Keratinocyte (primary cell): ENCODE results near the gene OVOL2. TPM values are rescaled to one million over a fixed set of nuclear protein-coding genes. Genes with fewer than 3 reads are reported as not detected.

Experiments
- DNase-seq: peaks from one replicate; pipeline ENCODE4 v3.0.0-alpha.2; 2011; ENCODE audit warnings: low read depth, missing footprints, low spot score
- FAIRE-seq: peaks from 2 replicates; lab custom pipeline; 2011; peaks lifted over from hg19 to GRCh38; lab: Jason Lieb, UNC
- H2AFZ ChIP-seq: 2 replicates; pipeline ENCODE4 v1.6.0; 2012; ENCODE audit warnings: low read length, control low read depth, inconsistent platforms; ENCODE audit not compliant: control insufficient read depth
- H3K27ac ChIP-seq: 2 replicates; pipeline ENCODE4 v1.5.1; 2011; ENCODE audit warnings: low read length; ENCODE audit not compliant: control insufficient read depth, insufficient read depth
- H3K27me3 ChIP-seq: 3 replicates; pipeline ENCODE4 v1.6.0; 2011; ENCODE audit warnings: low read length; ENCODE audit not compliant: control insufficient read depth, insufficient read depth; ENCODE audit errors: extremely low read depth
- H3K36me3 ChIP-seq, 2 experiments: 2 replicates in 1 of 2; 3 replicates in 1 of 2; pipeline ENCODE4 v1.5.1; 2011; ENCODE audit warnings: low read length in 2 of 2, mild to moderate bottlenecking in 1 of 2; ENCODE audit not compliant: control insufficient read depth in 2 of 2, insufficient read depth in 2 of 2; ENCODE audit errors: extremely low read depth in 1 of 2
- H3K4me1 ChIP-seq: 3 replicates; pipeline ENCODE4 v1.5.1; 2011; ENCODE audit warnings: low read length; ENCODE audit not compliant: control insufficient read depth, insufficient read depth; ENCODE audit errors: extremely low read depth
- H3K4me2 ChIP-seq: 3 replicates; pipeline ENCODE4 v1.6.0; 2011; ENCODE audit warnings: low read depth, low read length; ENCODE audit not compliant: control insufficient read depth, insufficient read depth; ENCODE audit errors: extremely low read depth
- H3K4me3 ChIP-seq, 3 experiments: fragments of 200-600 bp in 1 of 3; sonication (generic) in 1 of 3; 2 replicates in 2 of 3; 3 replicates in 1 of 3; pipeline ENCODE4 v1.5.1; 2011 to 2016; ENCODE audit warnings: low read length in 3 of 3, mild to moderate bottlenecking in 3 of 3, control low read depth in 2 of 3, inconsistent platforms in 1 of 3, low read depth in 1 of 3, mixed read lengths in 1 of 3, mixed run types in 1 of 3, moderate library complexity in 1 of 3; ENCODE audit not compliant: control insufficient read depth in 2 of 3, insufficient read depth in 2 of 3; ENCODE audit errors: extremely low read depth in 1 of 3
- H3K79me2 ChIP-seq: 2 replicates; pipeline ENCODE4 v1.6.0; 2012; ENCODE audit warnings: low read length; ENCODE audit not compliant: control insufficient read depth, insufficient read depth
- H3K9ac ChIP-seq: 3 replicates; pipeline ENCODE4 v1.6.0; 2011; ENCODE audit warnings: low read length; ENCODE audit not compliant: control insufficient read depth, insufficient read depth; ENCODE audit errors: extremely low read depth
- H3K9me1 ChIP-seq: 3 replicates; pipeline ENCODE4 v1.6.0; 2011; ENCODE audit warnings: low read length; ENCODE audit not compliant: control insufficient read depth, insufficient read depth; ENCODE audit errors: extremely low read depth
- H3K9me3 ChIP-seq: 2 replicates; pipeline ENCODE4 v1.5.1; 2012; ENCODE audit warnings: low read depth, low read length; ENCODE audit not compliant: control insufficient read depth
- H4K20me1 ChIP-seq: 3 replicates; pipeline ENCODE4 v1.6.0; 2011; ENCODE audit warnings: low read length; ENCODE audit not compliant: control insufficient read depth, insufficient read depth; ENCODE audit errors: extremely low read depth
- CTCF ChIP-seq, 3 experiments: IDR thresholded peaks in 1 of 3; conservative IDR thresholded peaks in 1 of 3; optimal IDR thresholded peaks in 1 of 3; 2 replicates in 2 of 3; 3 replicates in 1 of 3; pipeline versions ENCODE3 to v1.5.1; 2011; ENCODE audit warnings: low read length in 3 of 3, mild to moderate bottlenecking in 3 of 3, moderate library complexity in 2 of 3, control low read depth in 1 of 3, inconsistent platforms in 1 of 3; ENCODE audit not compliant: insufficient read depth in 2 of 3; ENCODE audit errors: extremely low read depth in 1 of 3
- EZH2 ChIP-seq: IDR thresholded peaks from one replicate; pipeline ENCODE4 v1.6.1; 2012; ENCODE audit warnings: inconsistent platforms, mild to moderate bottlenecking, low read length, moderate library complexity
- dilution Hi-C: fragments of 300-500 bp; cut with MboI; formaldehyde crosslinking; loops from one replicate; pipeline ENCODE4 v1.7.0; 2020; ENCODE audit warnings: low sequenced_read_pairs; ENCODE audit not compliant: extremely low pct_ligation_motif_present
- polyA minus RNA-seq, 3 experiments: library from RNA; depleted of rRNA, polyadenylated mRNA; stranded (reverse); fragments of >200 nt; gene quantifications; 1 replicate in 1 of 3; 2 replicates in 1 of 3; 3 replicates in 1 of 3; pipeline ENCODE4 v1.2.3, GENCODE V29; 2011
- polyA plus RNA-seq, 5 experiments: library from polyadenylated mRNA; depleted of rRNA in 3 of 5; stranded (reverse) in 3 of 5; stranded (forward) in 1 of 5; unstranded in 1 of 5; fragments of >200 nt; gene quantifications; 1 replicate in 1 of 5; 2 replicates in 3 of 5; 3 replicates in 1 of 5; pipeline versions ENCODE4 v1.2.1 to v1.2.3, GENCODE V29; 2011 to 2012; ENCODE audit warnings: missing spikeins in 2 of 5, low read depth in 1 of 5, low replicate concordance in 1 of 5

OVOL2 gene
- polyA plus RNA-seq (3.1 to 5.3 TPM (median 4.3 TPM) in 3 replicates), polyA minus RNA-seq (5.6 to 8.7 TPM (median 6.7 TPM) in 3 replicates)
- polyA plus RNA-seq (2011; ENCODE audit: low read depth) = 2.1 TPM
- polyA plus RNA-seq (2011; cell fraction: cytosol; rRNA removed) = 4.4 and 5.2 TPM in 2 replicates
- 3.9 and 5.0 TPM in 2 replicates for polyA plus RNA-seq (2011; cell fraction: nucleus; rRNA removed)
- polyA plus RNA-seq (2012; ENCODE audit: low replicate concordance) = 5.6 and 6.3 TPM in 2 replicates
- 4.6 TPM for polyA minus RNA-seq (2011; cell fraction: cytosol; rRNA and poly(A)+ RNA removed)
- polyA minus RNA-seq (2011; cell fraction: nucleus; rRNA and poly(A)+ RNA removed) = 2.2 and 2.6 TPM in 2 replicates

- H3K4me1 ChIP-seq = peaks cover 22% of the 10 kb centered on the region
- FAIRE-seq = peak; percentile 58
- peaks cover 0 to 4% of the 10 kb centered on the region in 2 experiments for H3K36me3 ChIP-seq
- H3K27ac ChIP-seq = peak within 1 kb of the TSS; percentile 52
- peaks cover 5% of the 10 kb centered on the region for H4K20me1 ChIP-seq
- H3K4me2 ChIP-seq = peak within 1 kb of the TSS; percentile 76
- no peaks in the 10 kb centered on the region for H3K9me3 ChIP-seq
- DNase-seq = peak; percentile 50
- H3K79me2 ChIP-seq = no peaks in the 10 kb centered on the region
- peak within 1 kb of the TSS; percentile 67 for H3K9ac ChIP-seq
- no peaks in the 10 kb centered on the region for H3K27me3 ChIP-seq
- peak within 1 kb of the TSS; percentile 82 for H2AFZ ChIP-seq
- H3K4me3 ChIP-seq = peak within 1 kb of the TSS; percentile 69 to 90 (median 81)
- no peaks in the 10 kb centered on the region for H3K9me1 ChIP-seq
- TF ChIP-seq CTCF (optimal IDR thresholded peaks at IDR 0.05 in 1 of 3, IDR thresholded peaks at IDR 0.05 in 1 of 3, conservative IDR thresholded peaks at IDR 0.05 in 1 of 3; ENCODE audit: extremely low read depth in 1 of 3, insufficient read depth in 2 of 3, low read length in 3 of 3) = peak in 1 of 3 experiments; percentile 14
- no peak for TF ChIP-seq EZH2
- dilution Hi-C loops = no loop called here
Observed at GRCh38 chr20:18057101-18057993, at the start of gene OVOL2. OVOL2 (minus strand) TSS chr20:18057916; CDS start chr20:18057634, 282 bp downstream.

- no peaks in the 10 kb centered on the region for H3K27me3 ChIP-seq
- H3K9me1 ChIP-seq = no peaks in the 10 kb centered on the region
- H3K4me1 ChIP-seq = no peaks in the 10 kb centered on the region
- H3K4me3 ChIP-seq = no peak overlapping the region
- H4K20me1 ChIP-seq = no peaks in the 10 kb centered on the region
- no peak overlapping the region for H3K4me2 ChIP-seq
- DNase-seq (no peak), FAIRE-seq (no peak)
- no peak overlapping the region for H2AFZ ChIP-seq
- no peak overlapping the region for H3K9ac ChIP-seq
- dilution Hi-C loops = no loop called here
- H3K27ac ChIP-seq = no peak overlapping the region
- no peaks in the 10 kb centered on the region for H3K79me2 ChIP-seq
- no peak for TF ChIP-seq CTCF (optimal IDR thresholded peaks at IDR 0.05 in 1 of 3, IDR thresholded peaks at IDR 0.05 in 1 of 3, conservative IDR thresholded peaks at IDR 0.05 in 1 of 3; ENCODE audit: extremely low read depth in 1 of 3, insufficient read depth in 2 of 3, low read length in 3 of 3)
- TF ChIP-seq EZH2 = no peak
- H3K36me3 ChIP-seq = no peaks in the 10 kb centered on the region
- H3K9me3 ChIP-seq = no peaks in the 10 kb centered on the region
Observed at GRCh38 chr20:18103497-18103896, 45.8 kb upstream of the OVOL2 start.
